OCI-LY3 (cell line): Measurements from ENCODE around the gene IL4I1.

Experiments
- EZH2phosphoT487 ChIP-seq: fragments of 200-600 bp; shearing (Covaris generic); IDR thresholded peaks from 2 replicates; pipeline ENCODE4 v1.6.1; 2018; ENCODE audit warnings: antibody characterized with exemption, mixed run types, low read depth
- TF ChIP-seq, protein P1 (sequence below): fragments of 200-600, 300-600 bp; sonication (generic); IDR thresholded peaks from 2 replicates; pipeline ENCODE4 v1.5.1; 2014; ENCODE audit warnings: antibody characterized with exemption, low read length, low read depth

DNA sequence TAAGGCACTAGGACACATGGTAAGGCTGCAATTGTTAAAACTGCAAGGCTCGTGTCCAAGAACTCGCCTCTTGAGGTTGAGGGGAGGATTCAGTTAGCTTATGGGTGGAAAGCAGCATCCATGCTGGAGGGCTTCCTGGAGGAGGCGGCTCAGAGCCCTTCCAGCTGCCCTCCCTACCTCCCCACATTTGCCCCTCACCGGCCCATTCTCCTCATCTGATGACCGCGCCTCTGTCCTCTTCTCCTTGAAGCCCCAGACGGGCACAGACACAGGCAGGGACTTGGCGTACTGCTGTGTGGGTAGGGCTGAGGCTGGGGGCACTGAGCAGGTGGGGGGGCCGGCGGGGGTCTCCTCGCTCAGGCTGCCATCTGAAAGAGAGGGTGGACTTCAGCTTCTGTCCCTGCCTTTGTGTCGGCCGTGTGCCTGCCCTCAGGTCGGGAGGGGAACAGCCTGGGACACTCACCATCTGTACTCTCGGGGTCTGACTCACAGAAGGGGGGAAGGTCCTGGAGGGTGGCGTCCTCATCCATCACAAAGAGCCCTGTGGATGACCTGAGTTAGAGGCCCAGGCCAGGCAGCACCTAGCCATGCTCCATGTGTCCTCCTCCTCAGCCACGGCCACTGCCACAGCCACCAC is 25.2 kb downstream of the IL4I1 start:
- TF ChIP-seq, protein P1, sequence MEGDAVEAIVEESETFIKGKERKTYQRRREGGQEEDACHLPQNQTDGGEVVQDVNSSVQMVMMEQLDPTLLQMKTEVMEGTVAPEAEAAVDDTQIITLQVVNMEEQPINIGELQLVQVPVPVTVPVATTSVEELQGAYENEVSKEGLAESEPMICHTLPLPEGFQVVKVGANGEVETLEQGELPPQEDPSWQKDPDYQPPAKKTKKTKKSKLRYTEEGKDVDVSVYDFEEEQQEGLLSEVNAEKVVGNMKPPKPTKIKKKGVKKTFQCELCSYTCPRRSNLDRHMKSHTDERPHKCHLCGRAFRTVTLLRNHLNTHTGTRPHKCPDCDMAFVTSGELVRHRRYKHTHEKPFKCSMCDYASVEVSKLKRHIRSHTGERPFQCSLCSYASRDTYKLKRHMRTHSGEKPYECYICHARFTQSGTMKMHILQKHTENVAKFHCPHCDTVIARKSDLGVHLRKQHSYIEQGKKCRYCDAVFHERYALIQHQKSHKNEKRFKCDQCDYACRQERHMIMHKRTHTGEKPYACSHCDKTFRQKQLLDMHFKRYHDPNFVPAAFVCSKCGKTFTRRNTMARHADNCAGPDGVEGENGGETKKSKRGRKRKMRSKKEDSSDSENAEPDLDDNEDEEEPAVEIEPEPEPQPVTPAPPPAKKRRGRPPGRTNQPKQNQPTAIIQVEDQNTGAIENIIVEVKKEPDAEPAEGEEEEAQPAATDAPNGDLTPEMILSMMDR = no peak
- TF ChIP-seq EZH2phosphoT487 = no peak
